Measurements from ENCODE around the gene USP3.

GRCh38 chr15:63509955-63510940 is 5.9 kb downstream of the USP3 start:
- TF ChIP-seq OSR1 (CRISPR knock-in tag; IDR thresholded peaks at IDR 0.05): no peak
- TF ChIP-seq POU6F1 (CRISPR knock-in tag; IDR thresholded peaks at IDR 0.05; ENCODE audit: borderline replicate concordance, low read depth): no peak
- no peak for TF ChIP-seq PATZ1 (CRISPR knock-in tag; IDR thresholded peaks at IDR 0.05; ENCODE audit: borderline replicate concordance)
- TF ChIP-seq ZNF70 (CRISPR knock-in tag; IDR thresholded peaks at IDR 0.05): no peak
- no peak for TF ChIP-seq SNAI2 (CRISPR knock-in tag; IDR thresholded peaks at IDR 0.05)
- no peak for TF ChIP-seq ZNF8 (CRISPR knock-in tag; IDR thresholded peaks at IDR 0.05)

Data from SK-N-SH treated with all-trans-retinoic acid at 6 μM for 48 hours (cell line).